Thyroid gland (tissue), 4 donors: ENCODE results near the gene ALDH1L1.

ENCODE experiments used
- POLR2A ChIP-seq, 2 donors: fragments of 450-650 bp; IDR thresholded peaks; one replicate each; pipeline ENCODE4 v1.6.1; 2017; ENCODE audit warnings: antibody characterized with exemption in 2 of 2, mild to moderate bottlenecking in 2 of 2, moderate library complexity in 1 of 2
- TF ChIP-seq, protein P1 (sequence below), 6 experiments: fragments of 200-600 bp in 3 of 6; fragments of 450-650 bp in 3 of 6; sonication (generic) in 3 of 6; IDR thresholded peaks; one replicate each; pipeline ENCODE4 v1.5.1; 2016 to 2019; ENCODE audit warnings: antibody characterized with exemption in 6 of 6, mild to moderate bottlenecking in 2 of 6, inconsistent platforms in 1 of 6, moderate library complexity in 1 of 6

DNA sequence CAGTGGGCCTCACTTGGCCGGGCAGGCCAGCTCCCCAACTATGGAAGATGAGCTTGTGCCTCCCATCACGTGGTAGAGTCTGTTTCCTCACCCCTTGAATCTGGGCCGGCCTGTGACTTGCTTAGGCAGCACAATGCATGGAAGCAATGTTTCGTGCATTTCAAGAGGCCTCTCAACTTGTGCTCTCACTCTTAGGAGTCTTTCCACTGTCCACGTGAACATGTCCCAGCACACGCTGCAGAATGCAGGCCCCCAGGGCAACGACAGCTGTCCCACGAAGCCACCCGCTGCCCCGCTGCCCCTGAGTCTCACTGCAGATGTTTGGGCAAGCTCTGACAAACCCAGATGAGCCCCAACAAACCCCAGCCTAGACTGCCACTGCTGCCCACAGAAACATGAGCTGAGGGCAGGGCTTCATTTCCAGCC lies 69.2 kb downstream of the ALDH1L1 start:
- no peak for TF ChIP-seq POLR2A (IDR thresholded peaks at IDR 0.05)
- TF ChIP-seq, protein P1, sequence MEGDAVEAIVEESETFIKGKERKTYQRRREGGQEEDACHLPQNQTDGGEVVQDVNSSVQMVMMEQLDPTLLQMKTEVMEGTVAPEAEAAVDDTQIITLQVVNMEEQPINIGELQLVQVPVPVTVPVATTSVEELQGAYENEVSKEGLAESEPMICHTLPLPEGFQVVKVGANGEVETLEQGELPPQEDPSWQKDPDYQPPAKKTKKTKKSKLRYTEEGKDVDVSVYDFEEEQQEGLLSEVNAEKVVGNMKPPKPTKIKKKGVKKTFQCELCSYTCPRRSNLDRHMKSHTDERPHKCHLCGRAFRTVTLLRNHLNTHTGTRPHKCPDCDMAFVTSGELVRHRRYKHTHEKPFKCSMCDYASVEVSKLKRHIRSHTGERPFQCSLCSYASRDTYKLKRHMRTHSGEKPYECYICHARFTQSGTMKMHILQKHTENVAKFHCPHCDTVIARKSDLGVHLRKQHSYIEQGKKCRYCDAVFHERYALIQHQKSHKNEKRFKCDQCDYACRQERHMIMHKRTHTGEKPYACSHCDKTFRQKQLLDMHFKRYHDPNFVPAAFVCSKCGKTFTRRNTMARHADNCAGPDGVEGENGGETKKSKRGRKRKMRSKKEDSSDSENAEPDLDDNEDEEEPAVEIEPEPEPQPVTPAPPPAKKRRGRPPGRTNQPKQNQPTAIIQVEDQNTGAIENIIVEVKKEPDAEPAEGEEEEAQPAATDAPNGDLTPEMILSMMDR (IDR thresholded peaks at IDR 0.05): no peak
